HG03469 (cell line): Measurements from ENCODE around the gene ADAM10.

Experiments
- ATAC-seq: cut with Tn5 transposase; IDR thresholded peaks from one replicate; pipeline ENCODE4 v1.9.1; 2021; ENCODE audit warnings: mild to moderate bottlenecking, moderate library complexity, moderate number of reproducible peaks; ENCODE audit not compliant: unreplicated experiment

The ADAM10 gene

GRCh38 chr15:58541410-58542087 is 208.0 kb downstream of the ADAM10 start:
- ATAC-seq: no peak

- no peak for ATAC-seq
Measured at GRCh38 chr15:58539548-58539947, 210.0 kb downstream of the ADAM10 start.

GRCh38 chr15:58538901-58539300 is 210.6 kb downstream of the ADAM10 start:
- no peak for ATAC-seq
